Neuronal stem cell (in vitro differentiated cells): Measurements from ENCODE around the gene CDC73.
A peak's percentile ranks its signal among the peaks of the same experiment; 100 is the strongest.

ENCODE experiments used
- DNase-seq: peaks from one replicate; pipeline ENCODE4 v3.0.0-alpha.2; 2013; ENCODE audit warnings: low spot score
- H2AFZ ChIP-seq: one replicate; pipeline ENCODE4 v1.6.1; 2013; ENCODE audit warnings: mild to moderate bottlenecking, low read length, inconsistent platforms
- H2AK5ac ChIP-seq: 2 replicates; pipeline ENCODE4 v1.6.1; 2013; ENCODE audit warnings: low read depth, mild to moderate bottlenecking, inconsistent platforms, low read length, moderate library complexity, mixed read lengths
- H2BK120ac ChIP-seq: 2 replicates; pipeline ENCODE4 v1.6.1; 2013; ENCODE audit warnings: low read depth, mild to moderate bottlenecking, inconsistent platforms, low read length, moderate library complexity, mixed read lengths
- H2BK12ac ChIP-seq: one replicate; pipeline ENCODE4 v1.6.1; 2013; ENCODE audit warnings: low read length, inconsistent platforms
- H2BK15ac ChIP-seq: 2 replicates; pipeline ENCODE4 v1.6.1; 2013; ENCODE audit warnings: mild to moderate bottlenecking, low read length, inconsistent platforms, mixed read lengths
- H2BK5ac ChIP-seq: one replicate; pipeline ENCODE4 v1.6.1; 2013; ENCODE audit warnings: inconsistent platforms, mild to moderate bottlenecking, low read length, moderate library complexity
- H3K14ac ChIP-seq: one replicate; pipeline ENCODE4 v1.6.1; 2013; ENCODE audit warnings: low read length, inconsistent platforms
- H3K18ac ChIP-seq: 2 replicates; pipeline ENCODE4 v1.6.1; 2013; ENCODE audit warnings: low read length, inconsistent platforms
- H3K23ac ChIP-seq: 2 replicates; pipeline ENCODE4 v1.6.1; 2013; ENCODE audit warnings: low read depth, mild to moderate bottlenecking, mixed read lengths, low read length, inconsistent platforms; ENCODE audit not compliant: poor library complexity
- H3K27ac ChIP-seq: replicated peaks from 3 replicates; pipeline ENCODE4 v1.5.1; 2013; ENCODE audit warnings: low read length, inconsistent platforms
- H3K27me3 ChIP-seq, 3 experiments: 2 replicates each; pipeline ENCODE4 v1.6.1; 2013; ENCODE audit warnings: low read length in 3 of 3, mild to moderate bottlenecking in 2 of 3, inconsistent platforms in 1 of 3, low read depth in 1 of 3, mixed read lengths in 1 of 3, moderate library complexity in 1 of 3; ENCODE audit not compliant: control insufficient read depth in 3 of 3, insufficient read depth in 3 of 3
- H3K36me3 ChIP-seq, 2 donors: replicated peaks in 1 of 2; 2 replicates each; pipeline ENCODE4 v1.6.1; 2013; ENCODE audit warnings: low read length in 2 of 2; ENCODE audit not compliant: control insufficient read depth in 2 of 2, insufficient read depth in 2 of 2
- H3K4ac ChIP-seq: 2 replicates; pipeline ENCODE4 v1.6.1; 2013; ENCODE audit warnings: inconsistent platforms, mild to moderate bottlenecking, low read length, moderate library complexity
- H3K4me1 ChIP-seq, 2 donors: 1 replicate in 1 of 2; 2 replicates in 1 of 2; pipeline ENCODE4 v1.6.1; 2013; ENCODE audit warnings: low read length in 2 of 2, low read depth in 1 of 2; ENCODE audit not compliant: control insufficient read depth in 2 of 2, insufficient read depth in 1 of 2
- H3K4me2 ChIP-seq: one replicate; pipeline ENCODE4 v1.6.1; 2013; ENCODE audit warnings: mild to moderate bottlenecking, low read length, inconsistent platforms; ENCODE audit not compliant: insufficient read depth, poor library complexity, severe bottlenecking
- H3K4me3 ChIP-seq, 2 donors: 2 replicates each; pipeline ENCODE4 v1.5.1; 2013; ENCODE audit warnings: low read length in 2 of 2, mild to moderate bottlenecking in 2 of 2, inconsistent platforms in 1 of 2, moderate library complexity in 1 of 2
- H3K79me1 ChIP-seq: one replicate; pipeline ENCODE4 v1.6.1; 2013; ENCODE audit warnings: low read depth, mild to moderate bottlenecking, inconsistent platforms, low read length, moderate library complexity
- H3K9ac ChIP-seq: one replicate; pipeline ENCODE4 v1.6.1; 2013; ENCODE audit warnings: mild to moderate bottlenecking, low read depth, low read length, inconsistent platforms; ENCODE audit not compliant: poor library complexity
- H3K9me3 ChIP-seq, 2 donors: replicated peaks in 1 of 2; 2 replicates each; pipeline versions ENCODE3 to v1.6.1; 2013; ENCODE audit warnings: low read length in 2 of 2, mild to moderate bottlenecking in 2 of 2, inconsistent platforms in 1 of 2, low read depth in 1 of 2, mixed read lengths in 1 of 2, moderate library complexity in 1 of 2; ENCODE audit not compliant: control insufficient read depth in 2 of 2, insufficient read depth in 1 of 2
- H4K8ac ChIP-seq: one replicate; pipeline ENCODE4 v1.6.1; 2013; ENCODE audit warnings: low read depth, mild to moderate bottlenecking, inconsistent platforms, low read length, moderate library complexity
- H4K91ac ChIP-seq: one replicate; pipeline ENCODE4 v1.6.1; 2013; ENCODE audit warnings: low read length, low read depth, mild to moderate bottlenecking, inconsistent platforms; ENCODE audit not compliant: poor library complexity
- WGBS, 2 donors: extraction: QIAGEN DNeasy Blood & Tissue Kit; methylation state at CpG; one replicate each; pipeline ENCODE4 v1.1.7; 2013; ENCODE audit warnings: missing lambda C conversion rate in 2 of 2, mixed read lengths in 1 of 2; ENCODE audit not compliant: insufficient read length in 2 of 2, insufficient replicate concordance in 1 of 2; ENCODE audit errors: extremely low coverage in 2 of 2; 5-methylcytosine and 5-hydroxymethylcytosine counted together

The CDC73 gene

GRCh38 chr1:193211539-193211938, 89.7 kb downstream of the CDC73 start:
- DNase-seq: no peak
- no peak overlapping the region for H3K18ac ChIP-seq
- WGBS, 2 donors: no CpG with 5 or more reads among the region's 1 CpG
- no peak overlapping the region for H2BK12ac ChIP-seq
- no peak overlapping the region for H3K4me2 ChIP-seq
- no peak overlapping the region for H2BK120ac ChIP-seq
- no peak overlapping the region for H3K4ac ChIP-seq
- no peak overlapping the region for H4K8ac ChIP-seq
- peaks cover 1 to 49% of the 10 kb centered on the region in 2 donors for H3K36me3 ChIP-seq
- no peak overlapping the region for H3K23ac ChIP-seq
- H3K9ac ChIP-seq: no peak overlapping the region
- H3K9me3 ChIP-seq: peaks cover 3 to 48% of the 10 kb centered on the region in 2 donors
- H3K27me3 ChIP-seq: no peaks in the 10 kb centered on the region
- no peak overlapping the region for H2AFZ ChIP-seq
- no peak overlapping the region for H2BK5ac ChIP-seq
- no peak overlapping the region for H2BK15ac ChIP-seq
- no peak overlapping the region for H4K91ac ChIP-seq
- no peak overlapping the region for H3K14ac ChIP-seq
- no peak overlapping the region for H3K27ac ChIP-seq
- no peaks in the 10 kb centered on the region for H3K79me1 ChIP-seq
- no peak overlapping the region for H2AK5ac ChIP-seq
- no peak overlapping the region for H3K4me3 ChIP-seq
- peaks cover 0 to under 1% of the 10 kb centered on the region in 2 donors for H3K4me1 ChIP-seq

- Histone ChIP-seq H2BK12ac (no peak overlapping the region), H3K4me1 (peaks cover 2% of the 10 kb centered on the region in 2 donors), H3K18ac (no peak overlapping the region), H3K9ac (no peak overlapping the region), H3K4me3 (no peak overlapping the region), H3K36me3 (peaks cover 1 to 48% of the 10 kb centered on the region in 2 donors), H3K27me3 (no peaks in the 10 kb centered on the region), H2BK5ac (no peak overlapping the region), H2AFZ (no peak overlapping the region), H2AK5ac (no peak overlapping the region), H2BK15ac (no peak overlapping the region), H4K91ac (no peak overlapping the region), H3K4ac (no peak overlapping the region), H3K79me1 (no peaks in the 10 kb centered on the region), H2BK120ac (no peak overlapping the region), H3K14ac (no peak overlapping the region), H3K23ac (no peak overlapping the region), H3K4me2 (no peak overlapping the region), H3K9me3 (peaks cover 3 to 43% of the 10 kb centered on the region in 2 donors), H4K8ac (no peak overlapping the region), H3K27ac (no peak overlapping the region)
- no peak for DNase-seq
- WGBS, 2 donors: no CpG with 5 or more reads among the region's 2 CpGs
Measured at GRCh38 chr1:193212637-193213036, 90.8 kb downstream of the CDC73 start.

- H3K14ac ChIP-seq: no peak overlapping the region
- DNase-seq: no peak
- H3K4ac ChIP-seq: no peak overlapping the region
- H2AK5ac ChIP-seq: no peak overlapping the region
- no peak overlapping the region for H3K23ac ChIP-seq
- no peak overlapping the region for H2BK15ac ChIP-seq
- no peak overlapping the region for H3K9ac ChIP-seq
- no peaks in the 10 kb centered on the region for H3K27me3 ChIP-seq
- no peak overlapping the region for H2BK120ac ChIP-seq
- no peak overlapping the region for H3K27ac ChIP-seq
- no peak overlapping the region for H4K91ac ChIP-seq
- H2BK5ac ChIP-seq: no peak overlapping the region
- no CpG with 5 or more reads among the region's 4 CpGs for WGBS, 2 donors
- H4K8ac ChIP-seq: no peak overlapping the region
- H3K9me3 ChIP-seq: peaks cover 3 to 43% of the 10 kb centered on the region in 2 donors
- no peak overlapping the region for H3K18ac ChIP-seq
- H3K36me3 ChIP-seq: peaks cover 1 to 57% of the 10 kb centered on the region in 2 donors
- H2BK12ac ChIP-seq: no peak overlapping the region
- H2AFZ ChIP-seq: no peak overlapping the region
- no peak overlapping the region for H3K4me3 ChIP-seq
- H3K4me1 ChIP-seq: peaks cover 2% of the 10 kb centered on the region in 2 donors
- H3K79me1 ChIP-seq: no peaks in the 10 kb centered on the region
- H3K4me2 ChIP-seq: no peak overlapping the region
Measured at GRCh38 chr1:193213998-193214397, 92.2 kb downstream of the CDC73 start.

- WGBS, 2 donors: no CpG with 5 or more reads among the region's 8 CpGs
- H3K14ac ChIP-seq: no peak overlapping the region
Measured at GRCh38 chr1:193216920-193217319, 95.1 kb downstream of the CDC73 start.

More at GRCh38 chr1:193216920-193217319, 95.1 kb downstream of the CDC73 start:
- H2BK12ac ChIP-seq: no peak overlapping the region
- no peak overlapping the region for H3K4me3 ChIP-seq
- no peak overlapping the region for H4K91ac ChIP-seq
- no peak overlapping the region for H3K9ac ChIP-seq
- no peaks in the 10 kb centered on the region for H3K27me3 ChIP-seq
- H2BK120ac ChIP-seq: no peak overlapping the region
- no peak overlapping the region for H2AK5ac ChIP-seq
- no peak overlapping the region for H3K23ac ChIP-seq
- no peak overlapping the region for H3K4me2 ChIP-seq
- peaks cover 1 to 60% of the 10 kb centered on the region in 2 donors for H3K36me3 ChIP-seq
- peaks cover 2% of the 10 kb centered on the region in 2 donors for H3K4me1 ChIP-seq
- no peak overlapping the region for H4K8ac ChIP-seq
- no peak overlapping the region for H2BK15ac ChIP-seq
- H3K27ac ChIP-seq: no peak overlapping the region
- peak; percentile 14 for DNase-seq
- H3K79me1 ChIP-seq: no peaks in the 10 kb centered on the region
- H3K9me3 ChIP-seq: peaks cover 0 to 33% of the 10 kb centered on the region in 2 donors
- no peak overlapping the region for H3K4ac ChIP-seq
- H3K18ac ChIP-seq: no peak overlapping the region
- no peak overlapping the region for H2BK5ac ChIP-seq
- H2AFZ ChIP-seq: no peak overlapping the region
